Trophoblast cell (in vitro differentiated cells and primary cell): ENCODE measurements around the gene SNX32.
A peak's percentile ranks its signal among the peaks of the same experiment; 100 is the strongest.

Source experiments
- DNase-seq, 2 donors: peaks; one replicate each; pipeline ENCODE4 v3.0.0-alpha.2; 2016
- H2AFZ ChIP-seq: 2 replicates; pipeline ENCODE4 v1.6.1; 2013; ENCODE audit warnings: low read length, moderate library complexity, mild to moderate bottlenecking; ENCODE audit not compliant: insufficient read depth, poor library complexity
- H2AK5ac ChIP-seq: 2 replicates; pipeline ENCODE4 v1.6.1; 2013; ENCODE audit warnings: mild to moderate bottlenecking, low read length
- H2BK120ac ChIP-seq: 2 replicates; pipeline ENCODE4 v1.6.1; 2013; ENCODE audit warnings: low read length, mild to moderate bottlenecking, moderate library complexity; ENCODE audit not compliant: insufficient read depth, poor library complexity
- H2BK12ac ChIP-seq: 2 replicates; pipeline ENCODE4 v1.6.1; 2013; ENCODE audit warnings: mild to moderate bottlenecking, low read length, moderate library complexity
- H2BK5ac ChIP-seq: 2 replicates; pipeline ENCODE4 v1.6.1; 2013; ENCODE audit warnings: low read length, low read depth, moderate library complexity, mild to moderate bottlenecking; ENCODE audit not compliant: poor library complexity
- H3K14ac ChIP-seq: 2 replicates; pipeline ENCODE4 v1.6.1; 2013; ENCODE audit warnings: mild to moderate bottlenecking, low read length
- H3K18ac ChIP-seq: 2 replicates; pipeline ENCODE4 v1.6.1; 2013; ENCODE audit warnings: mild to moderate bottlenecking, low read length
- H3K23ac ChIP-seq: 2 replicates; pipeline ENCODE4 v1.6.1; 2013; ENCODE audit warnings: low read length
- H3K27ac ChIP-seq: 2 replicates; pipeline ENCODE4 v1.5.1; 2013; ENCODE audit warnings: low read depth, mild to moderate bottlenecking, inconsistent platforms, low read length, moderate library complexity
- H3K27me3 ChIP-seq: 2 replicates; pipeline ENCODE4 v1.6.1; 2013; ENCODE audit warnings: inconsistent platforms, mild to moderate bottlenecking, low read length, moderate library complexity; ENCODE audit not compliant: insufficient read depth
- H3K36me3 ChIP-seq, 2 experiments: 1 replicate in 1 of 2; 2 replicates in 1 of 2; pipeline ENCODE4 v1.6.1; 2013; ENCODE audit warnings: low read length in 2 of 2, mild to moderate bottlenecking in 2 of 2, moderate library complexity in 1 of 2; ENCODE audit not compliant: insufficient read depth in 2 of 2, control insufficient read depth in 1 of 2
- H3K4ac ChIP-seq: 2 replicates; pipeline ENCODE4 v1.6.1; 2013; ENCODE audit warnings: low read depth, mild to moderate bottlenecking, low read length, moderate library complexity
- H3K4me1 ChIP-seq, 2 experiments: 1 replicate in 1 of 2; 2 replicates in 1 of 2; pipeline ENCODE4 v1.6.1; 2013; ENCODE audit warnings: low read length in 2 of 2, mild to moderate bottlenecking in 2 of 2, moderate library complexity in 1 of 2; ENCODE audit not compliant: insufficient read depth in 2 of 2, control insufficient read depth in 1 of 2
- H3K4me2 ChIP-seq: 2 replicates; pipeline ENCODE4 v1.6.1; 2013; ENCODE audit warnings: inconsistent platforms, mild to moderate bottlenecking, low read length, moderate library complexity
- H3K4me3 ChIP-seq: 2 replicates; pipeline ENCODE4 v1.5.1; 2013; ENCODE audit warnings: mild to moderate bottlenecking, low read depth, low read length, inconsistent platforms
- H3K79me1 ChIP-seq: one replicate; pipeline ENCODE4 v1.6.1; 2013; ENCODE audit warnings: low read length
- H3K79me2 ChIP-seq: 2 replicates; pipeline ENCODE4 v1.6.1; 2013; ENCODE audit warnings: low read length, mild to moderate bottlenecking; ENCODE audit not compliant: control insufficient read depth, insufficient read depth, poor library complexity
- H3K9ac ChIP-seq: 2 replicates; pipeline ENCODE4 v1.6.1; 2013; ENCODE audit warnings: mild to moderate bottlenecking, low read length
- H3K9me3 ChIP-seq: 2 replicates; pipeline ENCODE4 v1.6.1; 2013; ENCODE audit warnings: low read depth, mild to moderate bottlenecking, control low read depth, inconsistent platforms, low read length; ENCODE audit not compliant: insufficient read depth
- H4K12ac ChIP-seq: 2 replicates; pipeline ENCODE4 v1.6.1; 2013; ENCODE audit warnings: low read depth, mild to moderate bottlenecking, low read length, moderate library complexity
- H4K8ac ChIP-seq: 2 replicates; pipeline ENCODE4 v1.6.1; 2013; ENCODE audit warnings: low read depth, mild to moderate bottlenecking, low read length, moderate library complexity
- H4K91ac ChIP-seq: one replicate; pipeline ENCODE4 v1.6.1; 2013; ENCODE audit warnings: low read depth, mild to moderate bottlenecking, low read length, moderate library complexity
- WGBS: extraction: QIAGEN DNeasy Blood & Tissue Kit; methylation state at CpG from one replicate; pipeline ENCODE4 v1.1.7; 2013; ENCODE audit warnings: missing lambda C conversion rate; ENCODE audit not compliant: insufficient read length, insufficient coverage; ENCODE audit errors: extremely low coverage; 5-methylcytosine and 5-hydroxymethylcytosine counted together

Gene SNX32

GRCh38 chr11:65873318-65874156 is 39.8 kb downstream of the SNX32 start:
- WGBS, result no CpG with 5 or more reads among the region's 54 CpGs
- Histone ChIP-seq H2AK5ac (peak overlapping the region; percentile 60), H2BK120ac (peak overlapping the region; percentile 19)

GRCh38 chr11:65879617-65880016 is 45.9 kb downstream of the SNX32 start, which contains the start of gene CTSW:
Gene CTSW, plus strand, starts transcription at chr11:65879837. Its CDS starts 18 bp downstream, at chr11:65879855.
- Histone ChIP-seq H3K79me2 (no peaks in the 10 kb centered on the region), H3K18ac (no peak within 1 kb of the TSS), H4K12ac (no peak within 1 kb of the TSS), H2BK120ac (no peak within 1 kb of the TSS), H4K91ac (no peak within 1 kb of the TSS), H3K27ac (no peak within 1 kb of the TSS), H2AFZ (no peak within 1 kb of the TSS), H3K4me3 (no peak within 1 kb of the TSS), H3K4ac (no peak within 1 kb of the TSS), H3K36me3 (peaks cover 27 to 30% of the 10 kb centered on the region in 2 experiments), H3K23ac (no peak within 1 kb of the TSS), H3K9ac (peak within 1 kb of the TSS; percentile 70), H3K4me2 (no peak within 1 kb of the TSS), H3K4me1 (peaks cover 0 to 5% of the 10 kb centered on the region in 2 experiments), H3K79me1 (no peaks in the 10 kb centered on the region), H2BK12ac (no peak within 1 kb of the TSS), H3K14ac (no peak within 1 kb of the TSS), H3K9me3 (peaks cover 2% of the 10 kb centered on the region), H2AK5ac (no peak within 1 kb of the TSS), H3K27me3 (no peaks in the 10 kb centered on the region), H2BK5ac (no peak within 1 kb of the TSS), H4K8ac (no peak within 1 kb of the TSS)
- no CpG with 5 or more reads among the region's 7 CpGs for WGBS
- no peak for DNase-seq

More at GRCh38 chr11:65873318-65874156, 39.8 kb downstream of the SNX32 start:
- peak overlapping the region; percentile 68 for H3K27ac ChIP-seq
- H4K8ac ChIP-seq, result peak overlapping the region; percentile 92
- peak overlapping the region; percentile 93 for H4K91ac ChIP-seq
- no peak overlapping the region for H2BK12ac ChIP-seq
- H3K27me3 ChIP-seq, result no peaks in the 10 kb centered on the region
- peak; percentile 94 to 98 for DNase-seq
- peaks cover 12 to 24% of the 10 kb centered on the region in 2 experiments for H3K36me3 ChIP-seq
- no peak overlapping the region for H3K23ac ChIP-seq
- H3K14ac ChIP-seq, result peak overlapping the region; percentile 86
- H2AFZ ChIP-seq, result peak overlapping the region; percentile 39
- peak overlapping the region; percentile 91 for H3K18ac ChIP-seq
- H3K79me1 ChIP-seq, result peaks cover 13% of the 10 kb centered on the region
- H3K4me1 ChIP-seq, result peaks cover 7 to 12% of the 10 kb centered on the region in 2 experiments
- peaks cover 2% of the 10 kb centered on the region for H3K9me3 ChIP-seq
- H2BK5ac ChIP-seq, result peak overlapping the region; percentile 71
- peaks cover 9% of the 10 kb centered on the region for H3K79me2 ChIP-seq
- peak overlapping the region; percentile 76 for H3K4me3 ChIP-seq
- H3K9ac ChIP-seq, result peak overlapping the region; percentile 77
- peak overlapping the region; percentile 92 for H4K12ac ChIP-seq
- peak overlapping the region; percentile 99 for H3K4me2 ChIP-seq
- H3K4ac ChIP-seq, result peak overlapping the region; percentile 80

DNA sequence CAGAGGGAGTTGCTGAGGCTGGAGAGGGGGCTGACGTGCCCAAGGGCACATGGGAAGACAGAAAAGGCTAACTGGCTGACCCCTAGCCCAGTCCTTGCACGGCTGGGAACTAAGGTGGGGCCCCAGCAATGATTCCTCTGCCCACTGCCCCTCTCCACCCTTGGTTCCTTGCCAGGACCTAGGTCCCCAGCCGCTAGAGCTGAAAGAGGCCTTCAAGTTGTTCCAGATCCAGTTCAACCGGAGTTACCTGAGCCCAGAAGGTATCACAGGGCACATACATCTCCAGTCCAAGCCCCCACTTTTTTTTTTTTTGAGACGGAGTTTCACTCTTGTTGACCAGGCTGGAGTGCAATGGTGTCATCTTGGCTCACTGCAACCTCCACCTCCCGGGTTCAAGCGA is 46.3 kb downstream of the SNX32 start:
- Histone ChIP-seq H4K8ac (no peak overlapping the region), H3K4me1 (peaks cover 0 to 5% of the 10 kb centered on the region in 2 experiments), H2BK120ac (no peak overlapping the region), H2BK12ac (no peak overlapping the region), H2BK5ac (no peak overlapping the region), H3K18ac (no peak overlapping the region), H3K79me1 (no peaks in the 10 kb centered on the region), H3K9ac (no peak overlapping the region), H2AK5ac (no peak overlapping the region), H3K4me3 (no peak overlapping the region), H3K79me2 (no peaks in the 10 kb centered on the region), H3K4me2 (no peak overlapping the region), H4K91ac (no peak overlapping the region), H3K23ac (no peak overlapping the region), H3K9me3 (peaks cover 2% of the 10 kb centered on the region), H4K12ac (no peak overlapping the region), H3K27ac (no peak overlapping the region), H3K36me3 (peaks cover 30 to 34% of the 10 kb centered on the region in 2 experiments), H3K14ac (no peak overlapping the region), H2AFZ (no peak overlapping the region), H3K4ac (no peak overlapping the region), H3K27me3 (no peaks in the 10 kb centered on the region)
- no peak for DNase-seq
- no CpG with 5 or more reads among the region's 7 CpGs for WGBS

DNA sequence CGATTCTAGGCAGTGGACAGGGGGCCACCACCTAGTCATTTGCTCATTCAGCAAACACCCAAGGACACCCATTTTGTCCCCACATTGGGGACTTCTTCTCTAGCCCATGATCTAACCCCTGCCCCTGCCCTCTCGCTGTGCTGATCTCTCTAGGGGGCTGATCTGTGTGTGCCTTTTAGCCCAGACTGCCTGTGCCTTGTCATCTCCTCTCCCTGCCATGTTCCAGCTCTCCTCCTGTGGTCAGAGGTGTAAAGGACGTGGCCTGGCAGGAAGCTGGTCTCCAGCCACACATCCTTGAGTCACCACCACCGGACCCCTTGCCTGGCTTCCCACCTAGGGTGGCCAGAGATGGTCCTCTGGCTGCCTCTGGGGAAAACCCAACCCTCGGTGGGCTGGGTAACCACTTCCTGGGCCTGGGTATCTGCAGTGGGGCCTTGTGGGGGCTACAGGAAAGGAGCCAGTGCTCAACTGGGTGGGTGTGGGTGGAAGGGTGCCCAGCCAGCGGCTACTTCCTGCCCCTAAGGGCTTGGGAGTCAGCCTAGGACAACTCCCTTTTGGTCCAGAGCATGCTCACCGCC is 47.2 kb downstream of the SNX32 start:
- no peak overlapping the region for H2BK12ac ChIP-seq
- no peak overlapping the region for H2BK5ac ChIP-seq
- no peak overlapping the region for H3K4me3 ChIP-seq
- H2AK5ac ChIP-seq, result no peak overlapping the region
- H3K4me2 ChIP-seq, result no peak overlapping the region
- H3K4ac ChIP-seq, result no peak overlapping the region
- H3K36me3 ChIP-seq, result peaks cover 36 to 42% of the 10 kb centered on the region in 2 experiments
- H3K23ac ChIP-seq, result no peak overlapping the region
- no peak overlapping the region for H2AFZ ChIP-seq
- H3K18ac ChIP-seq, result no peak overlapping the region
- WGBS, result no CpG with 5 or more reads among the region's 7 CpGs
- DNase-seq, result no peak
- no peak overlapping the region for H3K9ac ChIP-seq
- no peak overlapping the region for H4K91ac ChIP-seq
- no peaks in the 10 kb centered on the region for H3K79me1 ChIP-seq
- H3K9me3 ChIP-seq, result peaks cover 2% of the 10 kb centered on the region
- no peak overlapping the region for H3K27ac ChIP-seq
- no peak overlapping the region for H4K8ac ChIP-seq
- no peak overlapping the region for H4K12ac ChIP-seq
- no peak overlapping the region for H2BK120ac ChIP-seq
- no peak overlapping the region for H3K14ac ChIP-seq
- no peaks in the 10 kb centered on the region for H3K79me2 ChIP-seq
- H3K27me3 ChIP-seq, result no peaks in the 10 kb centered on the region
- H3K4me1 ChIP-seq, result peaks cover 0 to 5% of the 10 kb centered on the region in 2 experiments
